Endothelial cell of hepatic sinusoid (primary cell): ENCODE results near the gene PHKA1.
"Not testable (repeated sequence)": the region's sequence is repeated elsewhere in the genome, so short reads cannot be mapped to it uniquely, and the experiment has no call there.

Experiments
- in situ Hi-C: cut with HindIII; loops from 2 replicates; pipeline ENCODE4 v1.10.0; 2017; ENCODE audit warnings: low sequenced_read_pairs

PHKA1 gene

GRCh38 chrX:72573158-72573511 is 141.0 kb downstream of the PHKA1 start:
- in situ Hi-C loops: no loop called here

DNA sequence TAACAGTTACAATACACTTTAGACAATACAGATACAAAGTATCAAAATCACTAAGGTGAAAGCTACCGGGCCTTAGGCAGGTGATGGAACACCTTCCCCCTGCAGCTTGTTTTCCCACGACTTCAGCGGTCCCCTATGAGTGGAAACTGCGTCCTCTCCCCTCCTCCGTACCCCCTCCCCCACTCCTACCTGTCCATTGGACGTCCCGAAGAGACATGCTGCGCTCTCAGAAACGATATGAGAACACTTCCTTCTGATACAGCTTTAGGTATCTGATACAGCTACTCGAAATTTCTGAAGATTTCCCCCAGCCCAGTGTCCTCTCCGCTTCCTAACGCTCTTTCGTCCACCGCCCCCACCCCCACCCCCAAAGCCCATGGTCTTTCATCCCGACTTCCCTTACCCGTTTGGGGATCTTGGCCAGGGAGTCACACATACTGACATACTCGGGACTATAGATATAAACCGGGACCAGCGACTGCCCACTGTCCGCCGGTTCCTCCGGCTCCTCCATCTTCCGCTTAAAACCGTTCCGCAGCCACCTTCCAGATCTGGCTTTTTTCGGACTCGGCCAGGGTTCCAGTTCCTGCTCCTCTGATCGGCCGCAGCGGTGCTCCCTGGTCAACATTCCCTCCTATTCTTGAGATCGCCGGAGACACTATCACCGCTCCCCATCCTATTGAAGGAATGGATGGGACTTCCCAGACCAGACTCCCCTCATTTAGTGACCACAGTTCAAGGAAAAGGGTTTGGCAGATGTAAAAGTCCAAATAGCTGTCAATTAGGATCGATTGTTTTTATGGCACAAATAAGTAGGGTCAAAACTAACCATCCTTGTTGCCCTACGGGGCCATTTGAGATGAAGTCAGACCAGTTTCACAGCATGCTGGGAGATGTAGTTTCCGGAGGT is 141.6 kb downstream of the PHKA1 start, which contains the start of gene HDAC8:
TSS of gene HDAC8 (minus strand) at position 596 of the 910 bp plus-strand sequence. CDS start at position 514, 82 bp downstream.
- in situ Hi-C loops: no loop called here

- in situ Hi-C loops: no loop called here
These were observed 144.3 kb downstream of the PHKA1 start for GRCh38 chrX:72569786-72570185.

DNA sequence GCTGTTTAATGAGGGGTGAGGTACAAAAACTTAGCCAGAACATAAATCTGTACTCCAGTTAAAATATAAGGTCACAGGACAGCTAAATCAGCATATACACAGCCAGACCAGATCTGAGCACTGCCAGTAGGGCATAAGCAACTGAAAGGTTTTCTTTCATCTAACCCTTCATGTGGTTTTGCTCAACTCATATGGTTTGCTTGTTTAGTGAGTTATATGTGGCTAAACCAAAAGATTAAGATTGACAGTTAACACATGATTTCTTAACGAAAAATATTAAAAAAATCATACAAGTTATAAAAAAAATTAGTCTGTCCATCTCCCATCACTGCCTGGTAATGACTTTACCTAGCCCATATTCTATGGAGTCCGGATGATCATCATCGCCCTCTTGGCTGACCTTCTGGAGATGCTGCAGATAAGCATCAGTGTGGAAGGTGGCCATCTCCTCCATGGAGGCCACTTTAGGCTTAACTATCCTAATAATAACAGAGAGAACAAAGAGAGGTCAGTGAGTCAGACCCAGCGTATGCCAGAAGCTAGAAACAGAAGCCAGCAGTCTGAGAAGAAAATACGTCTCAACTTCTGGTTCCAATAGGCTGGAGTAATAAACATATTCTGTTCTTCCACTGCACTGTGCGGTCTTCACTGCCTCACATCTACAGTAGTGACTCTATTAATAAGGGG is 145.6 kb downstream of the PHKA1 start:
- in situ Hi-C loops: no loop called here

DNA sequence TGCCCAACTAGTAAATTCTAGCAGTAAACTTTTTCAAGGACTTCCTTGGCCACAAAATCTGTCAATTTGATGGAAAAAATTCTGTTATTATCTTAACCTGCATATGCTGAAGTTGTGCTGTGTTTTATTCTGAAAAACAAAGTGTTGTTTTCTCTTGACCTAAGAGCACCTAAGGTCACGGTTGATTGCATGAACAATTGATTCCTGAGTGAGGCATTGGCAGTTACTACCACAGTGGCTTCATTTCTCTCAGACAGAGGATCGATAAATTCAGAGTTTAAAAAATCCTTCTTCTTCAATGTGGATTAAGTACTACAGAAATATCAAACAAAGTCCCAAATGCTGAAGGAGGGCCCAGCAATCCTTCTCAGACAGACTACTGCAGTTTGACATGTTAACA is 147.7 kb downstream of the PHKA1 start:
- in situ Hi-C loops: no loop called here

DNA sequence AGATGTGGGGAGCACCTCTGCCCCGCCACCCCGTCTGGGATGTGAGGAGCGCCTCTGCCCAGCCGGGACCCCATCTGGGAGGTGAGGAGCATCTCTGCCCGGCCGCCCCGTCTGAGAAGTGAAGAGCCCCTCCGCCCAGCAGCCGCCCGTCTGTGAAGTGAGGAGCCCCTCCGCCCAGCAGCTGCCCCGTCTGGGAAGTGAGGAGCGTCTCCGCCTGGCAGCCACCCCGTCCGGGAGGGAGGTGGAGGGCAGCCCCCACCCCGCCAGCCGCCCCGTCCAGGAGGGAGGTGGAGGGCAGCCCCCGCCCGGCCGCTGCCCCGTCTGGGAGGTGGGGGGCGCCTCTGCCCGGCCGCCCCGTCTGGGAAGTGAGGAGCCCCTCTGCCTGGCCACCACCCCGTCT is 154.5 kb downstream of the PHKA1 start:
- in situ Hi-C loops: not testable (repeated sequence)

DNA sequence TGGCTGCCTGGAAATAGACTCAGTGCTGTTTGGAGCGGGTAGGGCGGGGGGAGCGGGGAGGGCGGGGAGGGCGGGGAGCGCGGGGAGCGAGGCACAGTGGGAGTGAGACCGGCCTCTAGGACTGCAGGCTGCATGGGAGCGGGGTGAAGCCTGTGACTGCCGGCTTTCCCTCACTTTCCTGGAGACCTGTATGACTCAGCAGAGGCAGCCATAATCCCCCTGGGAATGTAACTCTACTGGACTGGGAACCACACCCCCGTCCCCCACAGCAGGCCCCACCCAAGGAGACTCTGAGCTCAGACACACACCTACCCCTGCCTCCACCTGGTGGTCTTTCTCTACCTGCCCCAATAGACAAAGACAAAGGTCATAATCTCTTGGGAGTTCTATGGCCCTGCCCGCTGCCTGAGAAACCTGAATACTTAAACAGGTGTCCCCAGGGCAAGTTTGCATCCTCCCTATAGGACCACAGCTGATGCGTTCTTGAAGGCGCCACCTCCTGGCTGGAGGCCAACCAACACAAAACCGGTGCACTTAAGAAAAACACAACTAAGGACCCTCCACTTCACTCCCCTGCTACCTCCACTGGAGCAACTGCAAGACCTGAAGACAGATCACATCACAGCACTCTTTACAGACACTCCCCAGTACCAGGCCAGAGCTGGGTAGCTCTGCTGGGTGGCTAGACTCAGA is 159.5 kb downstream of the PHKA1 start:
- in situ Hi-C loops: no loop called here

DNA sequence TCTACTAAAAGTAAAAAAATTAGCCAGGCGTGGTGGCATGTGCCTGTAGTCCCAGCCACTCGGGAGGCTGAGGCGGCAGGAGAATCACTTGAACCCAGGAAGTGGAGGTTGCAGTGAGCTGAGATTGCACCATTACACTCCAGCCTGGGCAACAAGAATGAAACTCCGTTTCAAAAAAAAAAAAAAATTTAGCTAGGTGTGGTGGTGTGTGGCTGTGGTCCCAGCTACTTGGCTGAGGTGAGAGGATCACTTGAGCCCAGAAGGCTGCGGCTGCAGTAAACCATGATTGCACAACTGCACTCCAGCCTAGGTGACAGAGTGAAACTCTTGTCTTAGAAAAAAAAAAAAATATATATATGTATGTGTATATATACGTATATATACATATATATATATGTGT is 161.7 kb downstream of the PHKA1 start:
- in situ Hi-C loops: not testable (repeated sequence)

- in situ Hi-C loops: no loop called here
These were observed 168.1 kb downstream of the PHKA1 start for GRCh38 chrX:72545990-72546389.

DNA sequence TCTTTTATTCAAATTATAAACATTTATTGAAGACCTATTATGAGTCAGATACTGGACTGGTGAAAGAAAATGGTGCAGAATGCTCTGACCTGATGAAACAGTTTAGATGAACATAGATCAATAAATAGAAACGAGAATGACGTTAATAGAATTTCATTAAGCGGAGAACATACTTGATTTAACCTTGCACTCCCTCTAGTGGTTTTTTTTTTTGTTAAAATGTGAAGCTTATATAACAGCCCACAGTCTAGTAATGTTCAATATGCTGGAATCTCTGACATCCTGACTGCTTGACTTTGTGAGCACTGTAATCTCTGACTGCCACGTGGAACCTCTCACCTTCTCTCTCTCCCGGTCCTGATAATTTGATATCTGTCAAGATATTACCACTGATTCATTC is 173.8 kb downstream of the PHKA1 start:
- in situ Hi-C loops: no loop called here

DNA sequence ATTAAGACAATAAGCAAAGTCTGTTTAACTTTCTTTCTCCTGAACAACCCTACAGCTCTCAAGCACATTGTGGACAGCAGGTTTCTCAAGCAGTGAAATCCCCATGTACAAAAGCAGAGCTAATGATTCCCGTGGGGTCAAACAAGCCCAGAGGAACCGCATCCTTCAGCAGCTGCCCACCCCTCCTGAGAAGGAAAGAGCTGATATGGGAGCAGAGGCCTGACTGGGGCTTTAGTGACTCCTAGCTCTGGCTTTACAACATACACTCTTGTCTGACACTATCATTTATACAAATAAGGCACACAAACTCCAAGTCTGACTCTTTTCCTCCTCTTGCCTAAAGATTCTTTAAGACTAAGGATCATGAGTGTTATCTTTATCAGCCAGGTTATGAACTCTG is 174.3 kb downstream of the PHKA1 start:
- in situ Hi-C loops: no loop called here

DNA sequence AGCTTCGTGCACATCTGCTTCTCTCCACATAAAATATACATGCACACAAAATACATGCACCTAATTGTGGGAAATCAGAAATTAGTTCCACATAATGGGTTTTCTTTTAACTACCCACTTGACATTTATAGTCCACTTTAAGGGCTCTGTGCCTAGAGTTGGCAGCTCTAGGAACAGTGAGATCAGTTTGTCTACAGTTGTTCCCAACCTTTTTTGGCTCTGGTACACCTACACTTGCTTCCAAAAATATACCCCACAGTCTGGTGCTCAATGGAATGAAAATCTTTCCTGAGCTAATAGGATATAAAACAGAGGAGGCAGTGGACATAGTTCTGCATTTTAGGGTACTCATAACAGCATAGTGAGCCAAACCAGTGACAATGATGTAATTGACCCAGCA is 177.6 kb downstream of the PHKA1 start:
- in situ Hi-C loops: no loop called here

DNA sequence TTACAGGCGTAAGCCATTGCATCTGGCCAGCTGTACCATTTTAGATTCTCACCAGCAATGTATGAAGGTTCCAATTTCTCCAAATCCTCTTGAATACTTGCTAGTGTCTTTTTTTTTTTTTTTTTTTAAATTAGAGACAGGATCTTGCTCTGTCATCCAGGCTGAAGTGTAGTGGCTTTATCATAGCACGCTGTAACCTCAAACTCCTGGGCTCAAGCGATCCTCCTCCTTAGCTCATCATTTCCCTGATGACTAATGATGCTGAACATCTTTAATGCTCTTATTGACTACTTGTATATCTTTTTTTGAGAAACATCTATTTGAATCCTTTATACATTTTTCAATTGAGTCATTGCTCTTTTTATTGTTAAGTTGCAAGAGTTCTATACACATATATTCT is 181.7 kb downstream of the PHKA1 start:
- in situ Hi-C loops: no loop called here
